IPS-18a (cell line): ENCODE results near the gene GALR1.

ENCODE experiments used
- H3K27ac ChIP-seq: one replicate; pipeline ENCODE4 v1.5.1; 2013; ENCODE audit warnings: low read length
- H3K27me3 ChIP-seq: one replicate; pipeline ENCODE4 v1.6.1; 2013; ENCODE audit warnings: mild to moderate bottlenecking, low read length; ENCODE audit not compliant: control insufficient read depth, insufficient read depth
- H3K36me3 ChIP-seq: one replicate; pipeline ENCODE4 v1.6.1; 2013; ENCODE audit warnings: low read depth, low read length; ENCODE audit not compliant: control insufficient read depth
- H3K4me1 ChIP-seq: one replicate; pipeline ENCODE4 v1.6.1; 2013; ENCODE audit warnings: low read depth, low read length; ENCODE audit not compliant: control insufficient read depth
- H3K4me3 ChIP-seq: one replicate; pipeline ENCODE4 v1.5.1; 2013; ENCODE audit warnings: low read length
- H3K9ac ChIP-seq: one replicate; pipeline ENCODE4 v1.6.1; 2013; ENCODE audit warnings: mild to moderate bottlenecking, low read length, moderate library complexity
- H3K9me3 ChIP-seq: one replicate; pipeline ENCODE4 v1.6.1; 2013; ENCODE audit warnings: low read depth, low read length; ENCODE audit not compliant: control insufficient read depth

The GALR1 gene

DNA sequence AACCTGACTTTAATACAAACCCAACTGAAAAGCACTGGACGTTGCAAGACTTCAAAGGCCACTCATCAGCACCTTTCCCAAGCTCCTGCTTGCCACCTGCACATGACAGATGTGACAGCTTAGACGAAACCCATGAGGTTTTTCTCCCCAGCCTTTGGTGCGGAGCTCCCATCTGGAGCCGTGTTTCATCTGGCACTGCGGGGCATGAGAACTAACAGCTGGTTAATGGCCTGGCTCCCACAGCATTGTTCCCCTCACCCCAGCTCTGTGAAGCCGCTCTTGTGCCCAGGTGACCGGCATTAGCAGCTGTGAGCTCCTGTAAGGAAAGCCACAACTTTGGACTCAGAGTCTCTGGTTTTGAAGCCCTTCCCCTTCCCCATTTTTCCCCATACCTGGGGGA, 50.9 kb downstream of the GALR1 start:
- no peaks in the 10 kb centered on the region for H3K36me3 ChIP-seq
- H3K4me3 ChIP-seq, result no peak overlapping the region
- H3K4me1 ChIP-seq, result no peaks in the 10 kb centered on the region
- H3K9ac ChIP-seq, result no peak overlapping the region
- H3K9me3 ChIP-seq, result no peaks in the 10 kb centered on the region
- no peaks in the 10 kb centered on the region for H3K27me3 ChIP-seq
- no peak overlapping the region for H3K27ac ChIP-seq

DNA sequence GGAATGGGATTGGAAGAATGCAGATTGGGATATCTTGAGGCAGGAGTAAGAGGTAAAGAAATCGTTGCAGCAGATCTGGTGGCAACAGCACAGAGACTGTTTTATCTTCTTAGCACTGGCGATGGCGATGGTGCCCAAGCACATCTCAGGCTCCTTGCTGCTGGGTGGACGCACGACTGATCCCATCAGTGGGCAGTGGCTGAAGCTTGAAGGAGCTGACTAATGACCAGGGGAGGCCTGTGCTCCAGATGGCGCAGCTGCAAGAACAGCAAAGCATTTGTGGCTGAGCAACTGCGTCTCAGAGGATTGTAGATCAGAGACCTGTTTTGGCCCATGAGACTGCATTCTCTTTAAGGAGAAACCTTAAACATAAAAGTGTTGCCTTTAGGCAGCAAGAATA, 54.6 kb downstream of the GALR1 start:
- no peaks in the 10 kb centered on the region for H3K4me1 ChIP-seq
- no peak overlapping the region for H3K4me3 ChIP-seq
- H3K9me3 ChIP-seq, result no peaks in the 10 kb centered on the region
- H3K36me3 ChIP-seq, result no peaks in the 10 kb centered on the region
- H3K27me3 ChIP-seq, result no peaks in the 10 kb centered on the region
- H3K9ac ChIP-seq, result no peak overlapping the region
- H3K27ac ChIP-seq, result no peak overlapping the region

DNA sequence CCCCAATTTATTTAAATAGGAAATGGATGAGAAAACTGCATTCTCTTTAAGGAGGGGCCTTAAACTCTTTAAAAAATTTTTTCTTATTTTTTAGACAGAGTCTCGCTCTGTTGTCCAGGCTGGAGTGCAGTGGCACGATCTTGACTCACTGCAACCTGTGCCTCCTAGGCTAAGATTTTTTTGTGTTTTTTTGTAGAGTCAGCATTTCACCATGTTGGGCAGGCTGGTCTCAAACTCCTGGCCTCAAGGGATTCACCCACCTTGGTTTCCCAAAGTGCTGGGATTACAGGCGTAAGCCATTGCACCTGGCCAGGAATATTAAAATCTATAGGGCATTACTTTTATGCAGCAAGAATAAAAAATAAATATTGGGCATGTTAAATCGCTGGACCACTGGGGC, 56.0 kb downstream of the GALR1 start:
- H3K9me3 ChIP-seq, result no peaks in the 10 kb centered on the region
- H3K4me3 ChIP-seq, result no peak overlapping the region
- no peak overlapping the region for H3K27ac ChIP-seq
- no peaks in the 10 kb centered on the region for H3K4me1 ChIP-seq
- no peaks in the 10 kb centered on the region for H3K36me3 ChIP-seq
- H3K9ac ChIP-seq, result no peak overlapping the region
- H3K27me3 ChIP-seq, result no peaks in the 10 kb centered on the region

DNA sequence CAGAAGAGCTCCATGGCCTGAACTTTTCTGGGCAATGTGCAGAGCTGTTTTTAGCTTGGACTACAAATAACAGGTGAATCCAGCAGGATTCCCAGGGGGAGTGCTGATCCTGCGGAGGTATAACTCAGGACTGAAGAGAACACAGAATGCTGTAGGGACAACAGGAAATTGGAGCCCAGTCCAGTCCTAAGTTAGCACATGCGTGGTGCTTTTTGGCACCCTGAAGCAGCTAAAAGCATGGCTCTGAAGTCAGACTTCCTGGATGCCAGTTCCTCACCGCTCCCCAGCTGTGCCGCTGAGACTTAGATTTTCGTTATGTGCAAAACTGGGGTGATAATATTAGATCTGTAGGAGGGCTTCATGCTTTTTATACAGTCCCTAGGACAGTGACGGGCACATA, 58.6 kb downstream of the GALR1 start:
- Histone ChIP-seq H3K27ac (no peak overlapping the region), H3K9ac (no peak overlapping the region), H3K27me3 (no peaks in the 10 kb centered on the region), H3K9me3 (no peaks in the 10 kb centered on the region), H3K36me3 (no peaks in the 10 kb centered on the region), H3K4me3 (no peak overlapping the region), H3K4me1 (no peaks in the 10 kb centered on the region)

DNA sequence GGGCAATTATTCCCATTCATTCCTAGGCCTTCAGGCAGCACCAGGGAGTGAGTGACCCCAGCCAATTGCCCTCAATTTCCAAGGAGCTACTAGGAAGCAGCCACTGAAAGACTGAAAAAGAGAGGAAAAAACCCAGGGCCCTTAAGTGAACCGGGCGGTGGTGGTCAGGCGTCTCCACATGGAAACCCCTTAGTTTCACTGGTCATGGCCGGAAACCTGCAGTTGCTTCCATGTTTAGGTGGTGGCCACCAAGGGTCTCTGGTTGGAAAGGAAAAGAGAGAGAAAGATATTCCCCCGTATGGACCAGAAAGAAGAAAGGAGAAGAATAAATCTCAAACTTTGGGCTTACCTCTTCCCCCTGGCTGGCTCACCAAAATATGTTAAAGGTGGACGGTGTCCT, 64.9 kb downstream of the GALR1 start:
- Histone ChIP-seq H3K4me3 (no peak overlapping the region), H3K27ac (no peak overlapping the region), H3K36me3 (no peaks in the 10 kb centered on the region), H3K4me1 (peaks cover 3% of the 10 kb centered on the region), H3K9ac (no peak overlapping the region), H3K27me3 (no peaks in the 10 kb centered on the region), H3K9me3 (no peaks in the 10 kb centered on the region)

DNA sequence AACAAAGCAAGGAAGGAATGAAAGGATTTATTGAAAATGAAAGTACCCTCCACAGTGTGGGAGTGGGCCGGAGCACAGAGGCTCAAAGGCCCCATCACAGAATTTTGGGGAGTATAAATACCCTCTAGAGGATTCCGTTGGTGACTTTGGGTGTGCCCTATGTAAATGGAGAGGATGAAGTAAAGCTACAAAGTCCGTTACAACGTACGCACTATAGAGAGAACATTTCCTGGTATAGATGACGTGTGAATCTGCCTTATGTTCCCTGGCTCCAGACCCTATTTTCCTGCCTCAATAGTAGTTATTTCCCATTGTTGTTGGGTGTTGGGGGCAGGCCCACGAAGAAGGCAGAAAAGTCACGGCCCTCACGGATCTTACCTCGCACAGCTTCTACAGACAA, 65.3 kb downstream of the GALR1 start:
- H3K27me3 ChIP-seq, result no peaks in the 10 kb centered on the region
- no peak overlapping the region for H3K4me3 ChIP-seq
- no peak overlapping the region for H3K27ac ChIP-seq
- H3K4me1 ChIP-seq, result peaks cover 7% of the 10 kb centered on the region
- no peak overlapping the region for H3K9ac ChIP-seq
- no peaks in the 10 kb centered on the region for H3K36me3 ChIP-seq
- no peaks in the 10 kb centered on the region for H3K9me3 ChIP-seq

DNA sequence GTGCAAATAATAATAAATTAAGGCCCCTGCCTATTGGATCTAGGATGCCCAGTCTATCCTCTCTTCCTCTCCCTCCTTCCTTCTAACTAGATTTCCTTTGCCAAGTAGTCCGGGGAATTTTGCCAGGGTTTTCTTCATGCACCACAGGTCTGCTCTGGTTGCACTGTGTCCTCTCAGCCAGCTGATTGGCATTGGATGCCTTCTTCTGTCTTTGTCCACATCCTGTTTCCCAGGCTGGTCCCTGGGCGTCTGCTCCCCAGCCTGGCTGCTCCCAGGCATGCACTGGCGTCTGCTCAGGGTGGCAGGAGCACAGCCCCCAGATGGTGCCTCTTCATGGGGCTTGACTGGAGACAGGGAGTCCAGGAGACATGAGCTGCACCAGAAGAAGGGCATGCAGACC, 66.4 kb downstream of the GALR1 start:
- no peak overlapping the region for H3K27ac ChIP-seq
- no peak overlapping the region for H3K4me3 ChIP-seq
- no peaks in the 10 kb centered on the region for H3K36me3 ChIP-seq
- H3K27me3 ChIP-seq, result no peaks in the 10 kb centered on the region
- H3K9me3 ChIP-seq, result no peaks in the 10 kb centered on the region
- peaks cover 11% of the 10 kb centered on the region for H3K4me1 ChIP-seq
- H3K9ac ChIP-seq, result no peak overlapping the region

DNA sequence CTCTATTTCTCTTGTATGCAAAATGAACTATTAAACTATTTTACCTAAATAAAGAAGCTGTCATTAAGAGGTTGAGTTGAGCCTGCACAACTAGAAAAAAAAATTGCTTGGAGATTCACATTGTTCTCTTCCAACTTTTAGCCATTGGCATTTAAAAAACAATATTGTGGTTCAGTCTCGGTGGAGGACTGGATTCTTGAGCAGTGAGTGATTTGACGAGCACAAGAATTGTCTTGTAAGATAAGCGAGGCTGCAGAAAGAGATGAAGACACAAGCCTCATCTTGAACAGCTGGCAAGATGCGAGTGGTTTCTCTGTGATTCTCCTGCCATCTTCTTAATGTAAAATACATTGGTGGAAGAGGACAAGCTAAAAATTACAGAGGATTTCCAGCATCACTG, 67.0 kb downstream of the GALR1 start:
- Histone ChIP-seq H3K9me3 (no peaks in the 10 kb centered on the region), H3K9ac (no peak overlapping the region), H3K4me3 (no peak overlapping the region), H3K27ac (no peak overlapping the region), H3K36me3 (no peaks in the 10 kb centered on the region), H3K27me3 (no peaks in the 10 kb centered on the region), H3K4me1 (peaks cover 11% of the 10 kb centered on the region)

DNA sequence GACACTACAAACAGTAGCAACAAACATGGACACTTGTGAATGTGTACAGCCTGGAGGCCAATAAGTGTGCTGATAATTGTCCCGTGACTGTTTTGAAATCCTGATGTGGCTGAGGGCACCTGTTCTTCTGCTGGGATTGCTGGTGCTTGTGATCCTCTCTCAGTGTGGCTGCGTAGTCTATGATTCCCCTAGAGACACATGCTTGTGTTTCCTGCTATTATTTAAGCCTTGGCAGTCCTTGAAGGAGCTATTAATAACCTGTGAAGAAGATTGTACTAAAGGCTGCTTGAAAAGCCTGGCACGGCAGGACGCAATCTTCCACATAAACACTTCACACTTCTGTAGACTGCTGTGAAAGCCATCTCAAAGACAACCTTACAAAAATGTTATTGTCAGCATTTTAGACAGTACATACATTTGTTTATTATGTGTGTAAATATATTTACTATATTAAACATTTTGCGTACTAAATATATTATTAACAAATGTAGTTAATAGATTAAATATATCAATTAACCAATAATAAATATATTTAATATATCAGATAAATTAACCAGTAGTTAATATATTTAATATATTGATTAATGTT, 71.4 kb downstream of the GALR1 start:
- no peak overlapping the region for H3K27ac ChIP-seq
- H3K9me3 ChIP-seq, result no peaks in the 10 kb centered on the region
- no peaks in the 10 kb centered on the region for H3K27me3 ChIP-seq
- peaks cover 11% of the 10 kb centered on the region for H3K4me1 ChIP-seq
- H3K9ac ChIP-seq, result no peak overlapping the region
- H3K4me3 ChIP-seq, result no peak overlapping the region
- no peaks in the 10 kb centered on the region for H3K36me3 ChIP-seq

DNA sequence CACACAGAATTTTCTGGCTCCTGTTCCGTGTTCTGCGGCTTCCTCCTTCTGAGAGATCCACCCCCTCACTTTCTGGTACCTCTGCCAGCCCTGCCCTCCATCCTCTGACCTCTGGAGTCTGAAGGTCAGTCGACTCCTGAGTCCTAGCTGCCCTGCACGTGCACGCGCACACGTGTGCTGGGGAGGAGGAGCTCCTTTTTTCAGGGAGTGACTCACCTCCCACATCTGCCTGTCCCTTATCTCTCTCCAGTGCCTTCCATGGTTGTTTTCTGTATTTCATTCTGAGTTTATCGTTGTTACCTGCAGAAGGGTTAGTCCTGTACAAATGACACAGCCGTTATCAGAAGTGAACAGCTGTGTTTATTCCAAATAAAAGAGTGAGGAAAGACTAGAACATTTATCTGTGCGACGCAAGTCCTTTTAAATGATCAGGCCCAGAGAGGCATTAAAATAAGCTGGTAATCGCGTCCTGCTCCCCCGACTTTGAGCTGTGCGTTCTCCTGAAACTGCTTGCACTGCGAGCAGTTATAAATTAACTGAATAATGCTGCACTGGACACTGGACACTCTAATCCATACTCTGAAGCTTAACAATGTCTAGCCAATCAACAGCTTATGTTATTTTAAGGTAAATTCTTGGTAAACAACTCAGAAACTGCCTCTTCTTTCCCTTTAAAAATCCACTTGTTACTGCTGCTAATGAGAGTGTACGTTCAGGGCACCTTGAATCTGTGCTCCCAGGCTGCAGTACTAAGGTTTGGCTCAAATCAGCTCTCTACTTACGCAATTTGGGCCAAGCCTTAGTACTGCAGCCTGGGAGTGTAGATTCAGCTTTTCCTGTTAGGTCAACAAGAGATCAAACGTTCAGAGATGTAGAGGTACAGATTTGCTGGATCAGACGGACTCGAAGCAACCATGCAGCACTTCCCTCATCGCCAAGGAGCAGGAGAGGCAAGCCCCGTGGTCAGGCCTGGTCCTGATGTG, 72.5 kb downstream of the GALR1 start:
- H3K4me1 ChIP-seq, result peaks cover 11% of the 10 kb centered on the region
- H3K27ac ChIP-seq, result no peak overlapping the region
- H3K4me3 ChIP-seq, result no peak overlapping the region
- no peaks in the 10 kb centered on the region for H3K27me3 ChIP-seq
- no peaks in the 10 kb centered on the region for H3K36me3 ChIP-seq
- no peak overlapping the region for H3K9ac ChIP-seq
- no peaks in the 10 kb centered on the region for H3K9me3 ChIP-seq

DNA sequence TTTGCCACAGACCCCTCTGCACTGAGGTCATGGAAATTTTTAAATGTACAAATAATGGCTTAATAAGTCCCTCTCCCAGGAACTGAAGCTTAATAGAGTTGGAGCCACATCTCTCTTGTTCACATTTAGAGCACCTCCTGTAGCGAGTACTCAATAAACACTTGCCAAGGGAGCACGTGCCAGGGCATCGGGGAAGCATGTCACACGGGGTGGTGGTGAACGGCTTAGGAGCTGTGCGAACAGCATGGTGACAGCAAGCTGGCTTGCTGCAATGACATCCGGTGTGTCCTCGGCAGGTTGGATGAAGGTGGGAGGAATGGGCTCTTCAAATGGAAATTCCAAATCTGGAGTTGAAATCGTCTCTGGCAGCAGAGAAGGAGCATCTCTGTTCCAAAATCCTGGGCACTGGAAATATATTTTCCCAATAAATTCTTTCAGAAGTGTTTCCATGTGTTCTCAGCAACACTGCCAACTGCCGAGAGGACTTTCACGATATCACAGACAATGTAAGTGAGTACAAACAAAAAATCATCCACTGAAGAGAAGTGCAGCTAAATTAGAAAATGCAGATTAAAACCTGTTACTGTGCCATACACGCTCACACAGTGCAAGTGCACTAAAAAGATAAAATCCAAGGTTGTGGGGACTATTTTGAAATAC, 74.1 kb downstream of the GALR1 start:
- peaks cover 8% of the 10 kb centered on the region for H3K4me1 ChIP-seq
- no peak overlapping the region for H3K4me3 ChIP-seq
- no peaks in the 10 kb centered on the region for H3K9me3 ChIP-seq
- H3K36me3 ChIP-seq, result no peaks in the 10 kb centered on the region
- H3K27me3 ChIP-seq, result no peaks in the 10 kb centered on the region
- no peak overlapping the region for H3K9ac ChIP-seq
- H3K27ac ChIP-seq, result no peak overlapping the region
